MCF 10A (cell line): ENCODE measurements around the gene AGBL5. TPM values are rescaled to one million over a fixed set of nuclear protein-coding genes. Genes with fewer than 3 reads are reported as not detected.

ENCODE experiments used
- BruUV-seq: library from RNA; stranded (reverse); fragments of 400-500 nt; replicated peaks from 2 replicates; lab custom pipeline; 2021; lab: Mats Ljungman, UMichigan
- CTCF ChIA-PET: fragments of 300-600 bp; sonication (Branson Sonifier 250); formaldehyde crosslinking; extraction: SDS; loops from one replicate; lab custom pipeline; 2021; ENCODE audit warnings: antibody characterized with exemption, inconsistent platforms; lab: Yijun Ruan, JAX
- POLR2A ChIA-PET: fragments of 300-600, 350-650 bp; sonication (Branson Sonifier 250); formaldehyde crosslinking; extraction: SDS; loops from one replicate; lab custom pipeline; 2020; ENCODE audit warnings: antibody characterized with exemption, inconsistent platforms; lab: Yijun Ruan, JAX
- DNase-seq: peaks from one replicate; pipeline ENCODE4 v3.0.0-alpha.2; 2018; ENCODE audit not compliant: unreplicated experiment
- H3K27ac Mint-ChIP-seq: one replicate; pipeline ENCODE4 v1.8.0; 2022; ENCODE audit warnings: mild to moderate bottlenecking, low read depth, mixed read lengths; ENCODE audit not compliant: unreplicated experiment
- H3K27me3 Mint-ChIP-seq: one replicate; pipeline ENCODE4 v1.8.0; 2022; ENCODE audit warnings: mixed read lengths; ENCODE audit not compliant: insufficient read depth, unreplicated experiment
- H3K36me3 Mint-ChIP-seq: one replicate; pipeline ENCODE4 v1.8.0; 2022; ENCODE audit warnings: mild to moderate bottlenecking, moderate library complexity, mixed read lengths; ENCODE audit not compliant: insufficient read depth, unreplicated experiment
- H3K4me1 Mint-ChIP-seq: one replicate; pipeline ENCODE4 v1.8.0; 2022; ENCODE audit warnings: mixed read lengths; ENCODE audit not compliant: insufficient read depth, unreplicated experiment
- H3K4me3 Mint-ChIP-seq: one replicate; pipeline ENCODE4 v1.8.0; 2022; ENCODE audit warnings: mild to moderate bottlenecking, moderate library complexity, mixed read lengths; ENCODE audit not compliant: unreplicated experiment
- H3K9me3 Mint-ChIP-seq: one replicate; pipeline ENCODE4 v1.8.0; 2022; ENCODE audit warnings: mixed read lengths; ENCODE audit not compliant: unreplicated experiment
- intact Hi-C: fragments of 100-400 bp; cut with micrococcal nuclease; formaldehyde crosslinking; loops from 2 replicates; pipeline ENCODE4 v1.14.1; 2022
- total RNA-seq: library from RNA; stranded (reverse); gene quantifications from 2 replicates; pipeline ENCODE4 v1.2.3, GENCODE V29; 2022
- TF ChIP-seq, protein P1 (sequence below): fragments of 200-600 bp; IDR thresholded peaks from one replicate; pipeline ENCODE4 v1.8.0; 2022; ENCODE audit warnings: antibody characterized with exemption, mild to moderate bottlenecking; ENCODE audit not compliant: unreplicated experiment

AGBL5 gene
- total RNA-seq, 1 experiment from 2014 or later, result 22.7 TPM

DNA sequence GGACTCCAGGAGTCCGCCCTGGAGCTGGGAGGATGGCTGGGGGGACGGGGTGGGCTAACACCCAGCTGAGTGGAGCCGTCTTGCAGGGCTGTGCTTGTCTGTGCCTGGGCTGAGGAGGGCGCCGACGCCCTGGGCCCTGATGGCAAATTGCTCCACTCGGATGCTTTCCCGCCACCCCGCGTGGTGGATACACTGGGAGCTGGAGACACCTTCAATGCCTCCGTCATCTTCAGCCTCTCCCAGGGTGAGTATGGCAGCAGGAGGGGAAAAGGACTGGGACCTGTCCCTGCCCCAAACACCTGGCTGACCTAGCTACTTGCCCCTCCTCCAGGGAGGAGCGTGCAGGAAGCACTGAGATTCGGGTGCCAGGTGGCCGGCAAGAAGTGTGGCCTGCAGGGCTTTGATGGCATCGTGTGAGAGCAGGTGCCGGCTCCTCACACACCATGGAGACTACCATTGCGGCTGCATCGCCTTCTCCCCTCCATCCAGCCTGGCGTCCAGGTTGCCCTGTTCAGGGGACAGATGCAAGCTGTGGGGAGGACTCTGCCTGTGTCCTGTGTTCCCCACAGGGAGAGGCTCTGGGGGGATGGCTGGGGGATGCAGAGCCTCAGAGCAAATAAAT, 48.0 kb downstream of the AGBL5 start:
- H3K36me3 Mint-ChIP-seq, result no peaks in the 10 kb centered on the region
- TF ChIP-seq, protein P1, sequence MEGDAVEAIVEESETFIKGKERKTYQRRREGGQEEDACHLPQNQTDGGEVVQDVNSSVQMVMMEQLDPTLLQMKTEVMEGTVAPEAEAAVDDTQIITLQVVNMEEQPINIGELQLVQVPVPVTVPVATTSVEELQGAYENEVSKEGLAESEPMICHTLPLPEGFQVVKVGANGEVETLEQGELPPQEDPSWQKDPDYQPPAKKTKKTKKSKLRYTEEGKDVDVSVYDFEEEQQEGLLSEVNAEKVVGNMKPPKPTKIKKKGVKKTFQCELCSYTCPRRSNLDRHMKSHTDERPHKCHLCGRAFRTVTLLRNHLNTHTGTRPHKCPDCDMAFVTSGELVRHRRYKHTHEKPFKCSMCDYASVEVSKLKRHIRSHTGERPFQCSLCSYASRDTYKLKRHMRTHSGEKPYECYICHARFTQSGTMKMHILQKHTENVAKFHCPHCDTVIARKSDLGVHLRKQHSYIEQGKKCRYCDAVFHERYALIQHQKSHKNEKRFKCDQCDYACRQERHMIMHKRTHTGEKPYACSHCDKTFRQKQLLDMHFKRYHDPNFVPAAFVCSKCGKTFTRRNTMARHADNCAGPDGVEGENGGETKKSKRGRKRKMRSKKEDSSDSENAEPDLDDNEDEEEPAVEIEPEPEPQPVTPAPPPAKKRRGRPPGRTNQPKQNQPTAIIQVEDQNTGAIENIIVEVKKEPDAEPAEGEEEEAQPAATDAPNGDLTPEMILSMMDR, result no peak
- H3K27ac Mint-ChIP-seq, result no peak overlapping the region
- no peaks in the 10 kb centered on the region for H3K9me3 Mint-ChIP-seq
- intact Hi-C loops, result no loop called here
- no peak for DNase-seq
- ChIA-PET POLR2A (interaction anchor here (2.8 kb wide), 1 partner anchor 92 kb away, joined by 9 read pairs; no protein-coding TSS in a partner anchor), CTCF (interaction anchor here (0.6 to 10.4 kb wide), 23 partner anchors 8 to 209 kb away, joined by 3 to 96 read pairs (median 4); partner anchors contain the start of genes ATRAID, SLC5A6, TRIM54 and UCN)
- no TSS peak for BruUV-seq
- no peak overlapping the region for H3K4me3 Mint-ChIP-seq
- H3K27me3 Mint-ChIP-seq, result no peaks in the 10 kb centered on the region
- H3K4me1 Mint-ChIP-seq, result no peaks in the 10 kb centered on the region

DNA sequence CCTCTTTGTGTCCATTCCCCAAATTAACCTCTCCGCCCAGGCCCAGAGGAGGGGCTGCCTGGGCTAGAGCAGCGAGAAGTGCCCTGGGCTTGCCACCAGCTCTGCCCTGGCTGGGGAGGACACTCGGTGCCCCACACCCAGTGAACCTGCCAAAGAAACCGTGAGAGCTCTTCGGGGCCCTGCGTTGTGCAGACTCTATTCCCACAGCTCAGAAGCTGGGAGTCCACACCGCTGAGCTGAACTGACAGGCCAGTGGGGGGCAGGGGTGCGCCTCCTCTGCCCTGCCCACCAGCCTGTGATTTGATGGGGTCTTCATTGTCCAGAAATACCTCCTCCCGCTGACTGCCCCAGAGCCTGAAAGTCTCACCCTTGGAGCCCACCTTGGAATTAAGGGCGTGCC, 48.6 kb downstream of the AGBL5 start:
- no peaks in the 10 kb centered on the region for H3K27me3 Mint-ChIP-seq
- ChIA-PET POLR2A (interaction anchor here (2.8 kb wide), 1 partner anchor 92 kb away, joined by 9 read pairs; no protein-coding TSS in a partner anchor), CTCF (interaction anchor here (0.7 to 10.4 kb wide), 15 partner anchors 9 to 208 kb away, joined by 3 to 96 read pairs (median 4); partner anchors contain the start of genes ATRAID, SLC5A6, TRIM54 and UCN)
- DNase-seq, result no peak
- no TSS peak for BruUV-seq
- H3K4me1 Mint-ChIP-seq, result no peaks in the 10 kb centered on the region
- H3K4me3 Mint-ChIP-seq, result no peak overlapping the region
- H3K36me3 Mint-ChIP-seq, result no peaks in the 10 kb centered on the region
- intact Hi-C loops, result no loop called here
- no peaks in the 10 kb centered on the region for H3K9me3 Mint-ChIP-seq
- TF ChIP-seq, protein P1, result no peak
- no peak overlapping the region for H3K27ac Mint-ChIP-seq

DNA sequence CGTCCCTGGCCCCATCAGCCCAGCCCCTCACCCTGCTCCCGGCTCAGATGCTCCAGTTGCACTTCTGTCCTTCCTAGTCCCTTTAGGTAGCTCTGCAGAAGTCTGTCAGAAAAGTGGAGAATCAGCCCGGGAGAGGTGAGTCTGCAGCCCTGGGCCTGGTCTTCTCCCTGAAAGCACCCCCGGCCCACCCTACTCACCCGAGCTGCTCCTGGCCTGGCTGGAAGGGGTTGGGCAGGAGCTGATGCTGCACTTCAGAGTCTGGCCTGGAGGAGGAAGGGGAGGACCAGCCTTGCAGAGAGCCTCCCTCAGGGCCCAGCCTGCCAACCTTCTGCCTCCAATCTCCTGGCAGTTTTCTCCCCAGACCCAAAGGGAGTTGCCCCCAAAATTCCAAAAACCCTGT, 50.9 kb downstream of the AGBL5 start:
- no peaks in the 10 kb centered on the region for H3K27me3 Mint-ChIP-seq
- H3K4me1 Mint-ChIP-seq, result no peaks in the 10 kb centered on the region
- no peak overlapping the region for H3K4me3 Mint-ChIP-seq
- ChIA-PET CTCF (interaction anchor here (0.9 to 10.4 kb wide), 4 partner anchors 89 to 201 kb away, joined by 4 to 96 read pairs (median 28); partner anchors contain the start of gene TRIM54), POLR2A (no interaction called here)
- TF ChIP-seq, protein P1, result no peak
- no peaks in the 10 kb centered on the region for H3K9me3 Mint-ChIP-seq
- no peak for DNase-seq
- H3K27ac Mint-ChIP-seq, result no peak overlapping the region
- BruUV-seq, result no TSS peak
- intact Hi-C loops, result no loop called here
- no peaks in the 10 kb centered on the region for H3K36me3 Mint-ChIP-seq

DNA sequence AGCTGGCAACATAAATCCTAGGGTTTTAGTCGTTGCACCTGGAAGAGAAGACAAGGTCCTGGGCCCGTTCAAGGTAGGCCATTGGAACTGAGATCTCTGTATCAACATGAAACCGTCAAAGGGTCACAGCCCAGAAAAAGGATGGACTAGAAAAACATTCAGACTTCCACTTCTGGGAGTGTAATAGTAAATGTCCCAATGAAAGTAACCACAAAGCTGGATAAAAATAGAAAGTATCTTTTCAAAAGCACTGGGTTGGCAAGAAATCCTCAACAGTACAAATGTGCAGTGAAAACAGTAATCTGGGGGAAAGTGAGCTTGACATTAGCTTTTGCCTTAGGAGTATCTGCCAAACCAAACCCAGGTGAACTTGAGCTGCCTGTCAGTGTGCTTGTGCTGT, 54.5 kb downstream of the AGBL5 start:
- Mint-ChIP-seq H3K4me1 (no peaks in the 10 kb centered on the region), H3K27me3 (no peaks in the 10 kb centered on the region), H3K27ac (no peak overlapping the region), H3K36me3 (peaks cover 9% of the 10 kb centered on the region), H3K4me3 (no peak overlapping the region), H3K9me3 (no peaks in the 10 kb centered on the region)
- DNase-seq, result no peak
- CTCF ChIA-PET, result interaction anchor here (1.1 to 2.5 kb wide), 4 partner anchors 10 to 197 kb away, joined by 3 to 13 read pairs (median 4); partner anchors contain the start of gene KHK
- POLR2A ChIA-PET, result interaction anchor here (0.7 to 1.4 kb wide), 4 partner anchors 8 to 266 kb away, joined by 3 to 4 read pairs (median 3); partner anchors contain the start of gene PREB
- TF ChIP-seq, protein P1, result no peak
- no TSS peak for BruUV-seq
- intact Hi-C loops, result no loop called here
